PC-9 (cell line): ENCODE results near the gene OR5B2.

Experiments used
- EZH2 ChIP-seq: fragments of 200-600 bp; sonication (generic); IDR thresholded peaks from 2 replicates; pipeline ENCODE4 v1.8.0; 2017; ENCODE audit warnings: antibody characterized with exemption, low read depth
- TF ChIP-seq, protein P1 (sequence below): fragments of 200-600 bp; sonication (generic); conservative IDR thresholded peaks from 2 replicates; pipeline ENCODE4 v1.6.1; 2017; ENCODE audit warnings: mixed run types, antibody characterized with exemption, mild to moderate bottlenecking, moderate library complexity

DNA sequence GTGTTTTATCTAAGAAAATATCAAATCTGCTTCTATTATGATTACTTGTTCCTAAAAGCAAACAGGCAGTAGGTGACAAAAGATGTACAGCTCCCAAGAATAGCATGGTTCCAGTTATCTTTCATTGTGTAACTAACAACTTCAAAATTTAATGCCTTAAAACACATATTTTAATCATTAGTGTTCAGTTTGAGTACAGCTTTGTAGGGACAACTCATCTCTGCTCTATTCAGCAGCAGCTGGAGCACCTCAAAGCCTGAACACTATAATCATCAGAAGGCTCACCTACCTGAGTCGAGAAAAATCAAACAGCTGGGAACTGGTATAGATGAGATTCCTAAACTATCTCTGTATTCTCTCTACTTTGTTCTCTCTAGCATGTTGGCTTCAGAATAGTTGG is 38.4 kb upstream of the OR5B2 start:
- TF ChIP-seq, protein P1, sequence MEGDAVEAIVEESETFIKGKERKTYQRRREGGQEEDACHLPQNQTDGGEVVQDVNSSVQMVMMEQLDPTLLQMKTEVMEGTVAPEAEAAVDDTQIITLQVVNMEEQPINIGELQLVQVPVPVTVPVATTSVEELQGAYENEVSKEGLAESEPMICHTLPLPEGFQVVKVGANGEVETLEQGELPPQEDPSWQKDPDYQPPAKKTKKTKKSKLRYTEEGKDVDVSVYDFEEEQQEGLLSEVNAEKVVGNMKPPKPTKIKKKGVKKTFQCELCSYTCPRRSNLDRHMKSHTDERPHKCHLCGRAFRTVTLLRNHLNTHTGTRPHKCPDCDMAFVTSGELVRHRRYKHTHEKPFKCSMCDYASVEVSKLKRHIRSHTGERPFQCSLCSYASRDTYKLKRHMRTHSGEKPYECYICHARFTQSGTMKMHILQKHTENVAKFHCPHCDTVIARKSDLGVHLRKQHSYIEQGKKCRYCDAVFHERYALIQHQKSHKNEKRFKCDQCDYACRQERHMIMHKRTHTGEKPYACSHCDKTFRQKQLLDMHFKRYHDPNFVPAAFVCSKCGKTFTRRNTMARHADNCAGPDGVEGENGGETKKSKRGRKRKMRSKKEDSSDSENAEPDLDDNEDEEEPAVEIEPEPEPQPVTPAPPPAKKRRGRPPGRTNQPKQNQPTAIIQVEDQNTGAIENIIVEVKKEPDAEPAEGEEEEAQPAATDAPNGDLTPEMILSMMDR = no peak
- TF ChIP-seq EZH2 = no peak
